Measurements from ENCODE around the gene DPH7. TPM values are rescaled to one million over a fixed set of nuclear protein-coding genes. Genes with fewer than 3 reads are reported as not detected.

Gene DPH7
- total and polyA plus RNA-seq, 2 of the 8 experiments (the other 6 are each of a cell fraction or from before 2014, with no cell fraction given) = 44.6 to 45.5 TPM

DNA sequence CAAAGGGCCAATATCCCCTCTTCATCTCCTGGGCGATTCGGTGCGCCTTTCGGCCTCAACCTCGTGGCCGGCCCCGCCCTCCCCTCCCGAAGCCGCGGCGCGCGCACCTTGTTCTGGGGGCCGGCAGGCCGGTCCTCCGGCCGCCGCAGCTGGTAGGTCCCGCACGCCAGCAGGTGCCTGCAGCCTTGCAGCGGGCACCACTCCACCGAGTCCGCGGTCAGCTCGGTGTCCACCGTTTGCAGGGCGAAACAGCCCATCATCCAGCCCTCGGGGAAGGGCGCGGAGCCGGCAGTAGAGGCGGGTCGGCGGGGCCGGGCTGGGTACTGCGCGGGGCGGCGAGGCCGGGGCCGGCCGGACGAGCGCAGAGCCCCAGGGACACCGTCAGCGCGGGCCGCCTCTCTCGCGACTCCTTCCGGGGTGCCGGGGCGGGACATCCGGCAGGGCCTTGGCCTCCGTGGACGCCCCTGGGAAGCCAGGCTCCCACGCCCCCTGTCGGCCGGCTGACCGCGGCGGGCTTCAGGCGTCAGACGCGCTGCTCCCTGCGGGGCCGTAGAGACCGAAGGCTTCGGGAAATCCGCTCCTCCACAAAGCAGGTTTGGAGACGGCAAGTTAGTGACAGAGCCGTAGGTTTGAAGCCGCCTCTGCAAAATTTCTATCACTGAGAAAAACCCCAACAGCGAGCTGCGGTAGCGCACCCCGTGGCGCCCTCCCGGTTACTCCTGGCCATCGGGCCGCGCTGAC lies at the start of gene DPH7 (continued):
- TF ChIP-seq, protein P1, sequence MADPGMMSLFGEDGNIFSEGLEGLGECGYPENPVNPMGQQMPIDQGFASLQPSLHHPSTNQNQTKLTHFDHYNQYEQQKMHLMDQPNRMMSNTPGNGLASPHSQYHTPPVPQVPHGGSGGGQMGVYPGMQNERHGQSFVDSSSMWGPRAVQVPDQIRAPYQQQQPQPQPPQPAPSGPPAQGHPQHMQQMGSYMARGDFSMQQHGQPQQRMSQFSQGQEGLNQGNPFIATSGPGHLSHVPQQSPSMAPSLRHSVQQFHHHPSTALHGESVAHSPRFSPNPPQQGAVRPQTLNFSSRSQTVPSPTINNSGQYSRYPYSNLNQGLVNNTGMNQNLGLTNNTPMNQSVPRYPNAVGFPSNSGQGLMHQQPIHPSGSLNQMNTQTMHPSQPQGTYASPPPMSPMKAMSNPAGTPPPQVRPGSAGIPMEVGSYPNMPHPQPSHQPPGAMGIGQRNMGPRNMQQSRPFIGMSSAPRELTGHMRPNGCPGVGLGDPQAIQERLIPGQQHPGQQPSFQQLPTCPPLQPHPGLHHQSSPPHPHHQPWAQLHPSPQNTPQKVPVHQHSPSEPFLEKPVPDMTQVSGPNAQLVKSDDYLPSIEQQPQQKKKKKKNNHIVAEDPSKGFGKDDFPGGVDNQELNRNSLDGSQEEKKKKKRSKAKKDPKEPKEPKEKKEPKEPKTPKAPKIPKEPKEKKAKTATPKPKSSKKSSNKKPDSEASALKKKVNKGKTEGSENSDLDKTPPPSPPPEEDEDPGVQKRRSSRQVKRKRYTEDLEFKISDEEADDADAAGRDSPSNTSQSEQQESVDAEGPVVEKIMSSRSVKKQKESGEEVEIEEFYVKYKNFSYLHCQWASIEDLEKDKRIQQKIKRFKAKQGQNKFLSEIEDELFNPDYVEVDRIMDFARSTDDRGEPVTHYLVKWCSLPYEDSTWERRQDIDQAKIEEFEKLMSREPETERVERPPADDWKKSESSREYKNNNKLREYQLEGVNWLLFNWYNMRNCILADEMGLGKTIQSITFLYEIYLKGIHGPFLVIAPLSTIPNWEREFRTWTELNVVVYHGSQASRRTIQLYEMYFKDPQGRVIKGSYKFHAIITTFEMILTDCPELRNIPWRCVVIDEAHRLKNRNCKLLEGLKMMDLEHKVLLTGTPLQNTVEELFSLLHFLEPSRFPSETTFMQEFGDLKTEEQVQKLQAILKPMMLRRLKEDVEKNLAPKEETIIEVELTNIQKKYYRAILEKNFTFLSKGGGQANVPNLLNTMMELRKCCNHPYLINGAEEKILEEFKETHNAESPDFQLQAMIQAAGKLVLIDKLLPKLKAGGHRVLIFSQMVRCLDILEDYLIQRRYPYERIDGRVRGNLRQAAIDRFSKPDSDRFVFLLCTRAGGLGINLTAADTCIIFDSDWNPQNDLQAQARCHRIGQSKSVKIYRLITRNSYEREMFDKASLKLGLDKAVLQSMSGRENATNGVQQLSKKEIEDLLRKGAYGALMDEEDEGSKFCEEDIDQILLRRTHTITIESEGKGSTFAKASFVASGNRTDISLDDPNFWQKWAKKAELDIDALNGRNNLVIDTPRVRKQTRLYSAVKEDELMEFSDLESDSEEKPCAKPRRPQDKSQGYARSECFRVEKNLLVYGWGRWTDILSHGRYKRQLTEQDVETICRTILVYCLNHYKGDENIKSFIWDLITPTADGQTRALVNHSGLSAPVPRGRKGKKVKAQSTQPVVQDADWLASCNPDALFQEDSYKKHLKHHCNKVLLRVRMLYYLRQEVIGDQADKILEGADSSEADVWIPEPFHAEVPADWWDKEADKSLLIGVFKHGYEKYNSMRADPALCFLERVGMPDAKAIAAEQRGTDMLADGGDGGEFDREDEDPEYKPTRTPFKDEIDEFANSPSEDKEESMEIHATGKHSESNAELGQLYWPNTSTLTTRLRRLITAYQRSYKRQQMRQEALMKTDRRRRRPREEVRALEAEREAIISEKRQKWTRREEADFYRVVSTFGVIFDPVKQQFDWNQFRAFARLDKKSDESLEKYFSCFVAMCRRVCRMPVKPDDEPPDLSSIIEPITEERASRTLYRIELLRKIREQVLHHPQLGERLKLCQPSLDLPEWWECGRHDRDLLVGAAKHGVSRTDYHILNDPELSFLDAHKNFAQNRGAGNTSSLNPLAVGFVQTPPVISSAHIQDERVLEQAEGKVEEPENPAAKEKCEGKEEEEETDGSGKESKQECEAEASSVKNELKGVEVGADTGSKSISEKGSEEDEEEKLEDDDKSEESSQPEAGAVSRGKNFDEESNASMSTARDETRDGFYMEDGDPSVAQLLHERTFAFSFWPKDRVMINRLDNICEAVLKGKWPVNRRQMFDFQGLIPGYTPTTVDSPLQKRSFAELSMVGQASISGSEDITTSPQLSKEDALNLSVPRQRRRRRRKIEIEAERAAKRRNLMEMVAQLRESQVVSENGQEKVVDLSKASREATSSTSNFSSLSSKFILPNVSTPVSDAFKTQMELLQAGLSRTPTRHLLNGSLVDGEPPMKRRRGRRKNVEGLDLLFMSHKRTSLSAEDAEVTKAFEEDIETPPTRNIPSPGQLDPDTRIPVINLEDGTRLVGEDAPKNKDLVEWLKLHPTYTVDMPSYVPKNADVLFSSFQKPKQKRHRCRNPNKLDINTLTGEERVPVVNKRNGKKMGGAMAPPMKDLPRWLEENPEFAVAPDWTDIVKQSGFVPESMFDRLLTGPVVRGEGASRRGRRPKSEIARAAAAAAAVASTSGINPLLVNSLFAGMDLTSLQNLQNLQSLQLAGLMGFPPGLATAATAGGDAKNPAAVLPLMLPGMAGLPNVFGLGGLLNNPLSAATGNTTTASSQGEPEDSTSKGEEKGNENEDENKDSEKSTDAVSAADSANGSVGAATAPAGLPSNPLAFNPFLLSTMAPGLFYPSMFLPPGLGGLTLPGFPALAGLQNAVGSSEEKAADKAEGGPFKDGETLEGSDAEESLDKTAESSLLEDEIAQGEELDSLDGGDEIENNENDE (IDR thresholded peaks at IDR 0.05; ENCODE audit: insufficient replicate concordance, low read length) = no peak
- TF ChIP-seq KDM4A (IDR thresholded peaks at IDR 0.05; ENCODE audit: low read depth, low read length, severe bottlenecking) = peak; percentile 35
- TF ChIP-seq SIX5 (IDR thresholded peaks at IDR 0.05; ENCODE audit: low read depth, low read length) = no peak
- TF ChIP-seq RAD21 (IDR thresholded peaks at IDR 0.05 in 1 of 2, conservative IDR thresholded peaks at IDR 0.05 in 1 of 2; ENCODE audit: low read depth in 2 of 2, low read length in 2 of 2) = peak; percentile 26 to 39; a peak in 3 of 4 replicates
- TF ChIP-seq RFX5 (IDR thresholded peaks at IDR 0.05; ENCODE audit: borderline replicate concordance, low read depth, low read length) = no peak
- peak; percentile 52 for TF ChIP-seq JUND (IDR thresholded peaks at IDR 0.05; ENCODE audit: low read length)
- no peak for TF ChIP-seq SIRT6 (IDR thresholded peaks at IDR 0.05; ENCODE audit: low read length)
- TF ChIP-seq EGR1 (IDR thresholded peaks at IDR 0.05; ENCODE audit: borderline replicate concordance, low read depth, low read length) = no peak
- TF ChIP-seq EZH2 (IDR thresholded peaks at IDR 0.05; ENCODE audit: low read depth, low read length, severe bottlenecking) = no peak
- TF ChIP-seq, protein P2, sequence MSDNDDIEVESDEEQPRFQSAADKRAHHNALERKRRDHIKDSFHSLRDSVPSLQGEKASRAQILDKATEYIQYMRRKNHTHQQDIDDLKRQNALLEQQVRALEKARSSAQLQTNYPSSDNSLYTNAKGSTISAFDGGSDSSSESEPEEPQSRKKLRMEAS (IDR thresholded peaks at IDR 0.05) = peak; percentile 52; the same call in 1 of the 2 replicates
